Occipital lobe (tissue), 3 donors: ENCODE results near the gene FBXW4. TPM values are rescaled to one million over a fixed set of nuclear protein-coding genes. Genes with fewer than 3 reads are reported as not detected.

Experiments used
- DNase-seq: peaks from one replicate; lab custom pipeline; 2025; lab: John Stamatoyannopoulos, UW
- small RNA-seq: library from RNA; depleted of rRNA; stranded (forward); fragments of <200 nt; gene quantifications from one replicate; pipeline ENCODE3, GENCODE V24; 2014
- total RNA-seq: library from RNA; depleted of rRNA; stranded (reverse); fragments of >200 nt; gene quantifications from one replicate; pipeline ENCODE4 v1.2.3, GENCODE V29; 2014

The FBXW4 gene
- total RNA-seq, 1 donor from 2014 or later, result 68.3 TPM

- DNase-seq, result no peak
Observed at GRCh38 chr10:101568054-101568745, 126.8 kb downstream of the FBXW4 start.

GRCh38 chr10:101567165-101568006 is 127.6 kb downstream of the FBXW4 start:
- DNase-seq, result no peak

GRCh38 chr10:101566333-101567164 is 128.4 kb downstream of the FBXW4 start:
- DNase-seq, result peak; percentile 33

GRCh38 chr10:101565936-101566332 is 129.0 kb downstream of the FBXW4 start:
- DNase-seq, result no peak

GRCh38 chr10:101565370-101565900 is 129.5 kb downstream of the FBXW4 start:
- DNase-seq, result no peak

- DNase-seq, result no peak
Observed at GRCh38 chr10:101564490-101564991, 130.4 kb downstream of the FBXW4 start.

GRCh38 chr10:101563497-101564040 is 131.4 kb downstream of the FBXW4 start:
- DNase-seq, result no peak

- DNase-seq, result no peak
Observed at GRCh38 chr10:101563007-101563406, 132.0 kb downstream of the FBXW4 start.

GRCh38 chr10:101562231-101562630 is 132.7 kb downstream of the FBXW4 start:
- no peak for DNase-seq

- DNase-seq, result no peak
Observed at GRCh38 chr10:101561068-101561915, 133.7 kb downstream of the FBXW4 start.

Small RNA genes lying within 50 kb of the gene (small RNA-seq; reads per million reads assigned to genes)
- gene MIR3158-1, result not detected
- gene RNU6-1165P, result not detected

Other genes starting within 250 kb of the FBXW4 start
- gene POLL, start 106.9 kb downstream of the FBXW4 start, total RNA-seq, result 8.3 TPM
- gene DPCD, start 106.8 kb downstream of the FBXW4 start, total RNA-seq, result 12.5 TPM
- gene FGF8, start 80.9 kb upstream of the FBXW4 start, total RNA-seq, result not detected
- gene NPM3, start 88.3 kb upstream of the FBXW4 start, total RNA-seq, result 35.2 TPM
- gene OGA, start 123.3 kb upstream of the FBXW4 start, total RNA-seq, result 349 TPM
- gene KCNIP2, start 148.6 kb upstream of the FBXW4 start, total RNA-seq, result 6.9 TPM